OCI-LY1 (cell line): ENCODE measurements around the gene SLC35F3.
"Not testable (repeated sequence)": the region's sequence is repeated elsewhere in the genome, so short reads cannot be mapped to it uniquely, and the experiment has no call there.

ENCODE experiments used
- EZH2 ChIP-seq: fragments of 200-600 bp; sonication (generic), shearing (Covaris generic); IDR thresholded peaks from 2 replicates; pipeline ENCODE4 v1.8.0; 2017; ENCODE audit warnings: borderline replicate concordance, mixed run types, mild to moderate bottlenecking, antibody characterized with exemption, low read length, moderate library complexity, mixed read lengths
- TF ChIP-seq, protein P1 (sequence below): fragments of 200-600 bp; sonication (generic), shearing (Covaris generic); IDR thresholded peaks from 2 replicates; pipeline ENCODE4 v1.5.1; 2017; ENCODE audit warnings: mild to moderate bottlenecking, antibody characterized with exemption, low read length, moderate library complexity, mixed read lengths

DNA sequence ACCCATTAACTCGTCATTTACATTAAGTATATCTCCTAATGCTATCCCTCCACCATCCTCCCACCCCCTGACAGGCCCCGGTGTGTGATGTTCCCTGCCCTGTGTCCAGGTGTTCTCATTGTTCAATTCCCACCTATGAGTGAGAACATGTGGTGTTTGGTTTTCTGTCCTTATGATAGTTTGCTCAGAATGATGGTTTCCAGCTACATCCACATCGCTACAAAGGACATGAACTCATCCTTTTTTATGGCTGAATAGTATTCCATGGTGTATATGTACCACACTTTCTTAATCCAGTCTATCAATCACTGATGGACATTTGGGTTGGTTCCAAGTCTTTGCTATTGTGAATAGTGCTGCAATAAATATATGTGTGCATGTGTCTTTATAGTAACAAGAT is 217.2 kb downstream of the SLC35F3 start:
- TF ChIP-seq, protein P1, sequence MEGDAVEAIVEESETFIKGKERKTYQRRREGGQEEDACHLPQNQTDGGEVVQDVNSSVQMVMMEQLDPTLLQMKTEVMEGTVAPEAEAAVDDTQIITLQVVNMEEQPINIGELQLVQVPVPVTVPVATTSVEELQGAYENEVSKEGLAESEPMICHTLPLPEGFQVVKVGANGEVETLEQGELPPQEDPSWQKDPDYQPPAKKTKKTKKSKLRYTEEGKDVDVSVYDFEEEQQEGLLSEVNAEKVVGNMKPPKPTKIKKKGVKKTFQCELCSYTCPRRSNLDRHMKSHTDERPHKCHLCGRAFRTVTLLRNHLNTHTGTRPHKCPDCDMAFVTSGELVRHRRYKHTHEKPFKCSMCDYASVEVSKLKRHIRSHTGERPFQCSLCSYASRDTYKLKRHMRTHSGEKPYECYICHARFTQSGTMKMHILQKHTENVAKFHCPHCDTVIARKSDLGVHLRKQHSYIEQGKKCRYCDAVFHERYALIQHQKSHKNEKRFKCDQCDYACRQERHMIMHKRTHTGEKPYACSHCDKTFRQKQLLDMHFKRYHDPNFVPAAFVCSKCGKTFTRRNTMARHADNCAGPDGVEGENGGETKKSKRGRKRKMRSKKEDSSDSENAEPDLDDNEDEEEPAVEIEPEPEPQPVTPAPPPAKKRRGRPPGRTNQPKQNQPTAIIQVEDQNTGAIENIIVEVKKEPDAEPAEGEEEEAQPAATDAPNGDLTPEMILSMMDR, result not testable (repeated sequence)
- TF ChIP-seq EZH2, result not testable (repeated sequence)
